Activated naive CD4-positive, alpha-beta T cell treated with anti-CD3 and anti-CD28 coated beads, Interleukin-2, amount 50 U/mL, for 16 hours (primary cell): Measurements from ENCODE around the gene CMTM6.
"Not testable (repeated sequence)": the region's sequence is repeated elsewhere in the genome, so short reads cannot be mapped to it uniquely, and the experiment has no call there.

Experiments
- DNase-seq: peaks from one replicate; pipeline ENCODE4 v3.0.0-alpha.2; 2020

Gene CMTM6, protein sequence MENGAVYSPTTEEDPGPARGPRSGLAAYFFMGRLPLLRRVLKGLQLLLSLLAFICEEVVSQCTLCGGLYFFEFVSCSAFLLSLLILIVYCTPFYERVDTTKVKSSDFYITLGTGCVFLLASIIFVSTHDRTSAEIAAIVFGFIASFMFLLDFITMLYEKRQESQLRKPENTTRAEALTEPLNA

DNA sequence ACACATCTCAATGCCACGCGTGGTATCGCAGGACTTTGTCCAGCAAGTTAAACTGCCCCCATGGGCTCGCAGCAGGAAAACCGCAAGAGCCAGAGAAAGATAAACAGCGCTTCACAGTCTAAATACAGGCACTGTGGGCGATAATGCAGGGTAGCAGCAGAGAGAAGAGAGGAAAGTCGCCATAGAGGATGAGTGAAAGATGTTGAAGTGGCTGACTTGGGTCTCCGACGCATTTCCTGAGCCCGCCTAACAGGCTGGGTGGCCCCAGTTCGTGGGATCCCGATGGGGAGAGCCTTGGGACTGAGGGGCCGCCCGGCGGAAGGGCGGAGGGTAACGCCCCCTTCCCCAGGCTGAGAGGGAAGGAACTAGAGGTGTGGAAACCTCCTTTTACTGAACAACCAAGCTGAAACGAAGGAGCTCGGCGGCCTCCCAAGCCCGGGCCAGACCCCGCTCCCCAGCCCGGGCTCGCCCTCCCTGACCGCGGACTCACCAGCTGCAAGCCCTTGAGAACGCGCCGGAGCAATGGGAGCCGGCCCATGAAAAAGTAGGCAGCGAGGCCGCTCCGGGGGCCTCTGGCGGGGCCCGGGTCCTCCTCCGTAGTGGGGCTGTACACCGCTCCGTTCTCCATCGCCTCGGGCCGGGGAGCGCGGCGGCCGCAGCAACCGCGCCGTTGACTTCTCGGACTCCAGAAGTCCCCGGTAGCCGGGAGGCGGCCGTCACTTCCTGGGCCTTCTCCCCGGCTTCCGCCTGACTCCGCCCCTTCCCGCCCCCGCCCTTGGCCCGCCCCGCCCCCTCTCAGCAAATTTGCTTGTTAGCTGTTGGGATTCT, at the start of gene CMTM6:
Gene CMTM6, minus strand, starts transcription at position 735 of the 828 bp plus-strand sequence. Its CDS starts 107 bp downstream, at position 628.
- DNase-seq, result peak; percentile 73

DNA sequence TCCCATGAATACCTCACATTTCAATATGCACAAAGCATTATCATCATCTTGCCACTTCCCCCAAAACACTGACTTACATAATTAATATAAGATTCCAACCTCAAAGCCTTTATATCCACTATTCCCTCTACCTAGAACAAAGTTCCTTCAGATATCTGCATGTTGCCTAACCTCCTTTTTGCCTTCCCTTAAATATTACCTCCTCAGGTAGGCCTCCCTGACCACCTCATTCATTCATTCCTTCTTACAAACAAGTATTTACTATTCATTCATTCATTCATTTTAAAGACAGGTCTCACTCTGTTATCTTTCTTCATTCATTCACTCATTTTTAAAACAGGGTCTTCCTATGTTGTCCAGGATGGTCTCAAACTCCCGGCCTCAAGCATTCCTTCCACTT, 49.4 kb upstream of the CMTM6 start:
- no peak for DNase-seq

DNA sequence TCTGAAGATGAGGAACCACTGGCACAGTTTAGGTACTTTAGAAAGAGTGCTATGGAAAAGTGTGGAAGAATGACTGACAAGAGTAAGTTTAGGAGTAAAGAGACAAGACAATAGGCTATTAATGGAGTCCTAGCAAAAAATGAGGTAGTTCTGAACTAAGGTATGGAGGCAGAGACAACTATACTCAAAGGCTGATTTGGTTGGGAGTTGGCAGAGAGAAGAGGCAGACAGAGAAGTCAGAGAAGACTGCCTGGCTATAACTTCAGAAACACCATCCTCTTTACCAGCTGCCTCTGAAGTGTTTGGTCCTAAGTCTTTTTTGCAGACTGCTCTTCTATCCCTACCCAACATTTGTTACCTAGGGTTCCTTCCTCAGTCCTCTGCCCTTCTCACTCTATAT, 48.8 kb upstream of the CMTM6 start:
- DNase-seq, result no peak

DNA sequence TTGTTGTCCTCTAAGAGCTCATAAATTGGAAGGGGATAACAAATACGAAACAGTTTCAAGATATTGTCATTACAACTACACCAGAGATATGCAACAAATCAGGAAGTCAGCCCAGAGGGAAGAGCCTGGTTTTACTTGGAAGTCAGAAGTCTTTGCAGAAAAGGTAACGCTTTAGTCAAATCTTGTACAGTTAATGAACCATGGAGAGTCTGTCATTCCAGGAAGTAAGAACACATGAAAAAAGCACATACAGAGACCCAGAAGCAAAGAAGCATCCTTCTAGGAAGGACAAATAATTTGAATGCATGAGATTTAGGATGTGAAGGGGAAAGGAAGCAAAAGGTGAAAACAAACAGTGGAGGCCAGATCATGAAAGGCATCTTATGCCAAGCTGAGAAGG, 48.4 kb upstream of the CMTM6 start:
- DNase-seq, result no peak

DNA sequence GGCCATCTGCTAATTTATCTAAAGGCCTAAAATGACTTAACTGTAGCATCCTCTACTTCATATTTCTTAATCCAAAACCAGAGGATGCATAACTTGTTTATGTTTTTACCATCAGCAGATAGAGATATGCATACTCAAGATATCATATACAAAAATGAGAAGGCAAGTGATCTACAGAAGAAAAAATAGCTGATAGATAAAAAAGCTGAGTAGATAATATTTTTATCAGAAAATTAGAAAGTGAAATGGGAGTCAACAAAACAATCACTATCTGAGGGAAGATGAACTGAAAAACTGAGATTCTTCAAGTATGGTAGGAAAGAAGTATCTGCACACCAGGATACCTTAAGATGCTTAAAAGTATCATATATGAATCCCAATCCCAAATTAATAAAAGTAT, 42.7 kb upstream of the CMTM6 start:
- no peak for DNase-seq

DNA sequence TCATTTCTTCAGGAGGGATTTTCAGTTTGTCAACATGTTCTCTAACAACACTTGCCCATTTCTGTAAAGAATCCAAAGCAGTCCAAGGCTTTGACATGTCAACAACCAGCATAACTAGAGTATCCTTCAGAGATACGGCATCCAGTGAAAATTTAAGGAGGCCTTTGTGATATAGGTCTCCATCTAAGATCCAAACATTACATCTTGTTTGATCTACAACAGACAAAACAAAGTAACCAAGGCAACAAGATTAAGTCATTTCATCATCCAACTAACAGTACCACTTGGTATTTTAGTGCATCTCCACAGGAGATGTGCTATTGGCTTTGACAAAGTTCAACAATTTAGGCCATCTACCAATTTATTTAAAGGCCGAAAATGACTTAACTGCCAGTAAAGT, 42.2 kb upstream of the CMTM6 start:
- DNase-seq, result no peak

DNA sequence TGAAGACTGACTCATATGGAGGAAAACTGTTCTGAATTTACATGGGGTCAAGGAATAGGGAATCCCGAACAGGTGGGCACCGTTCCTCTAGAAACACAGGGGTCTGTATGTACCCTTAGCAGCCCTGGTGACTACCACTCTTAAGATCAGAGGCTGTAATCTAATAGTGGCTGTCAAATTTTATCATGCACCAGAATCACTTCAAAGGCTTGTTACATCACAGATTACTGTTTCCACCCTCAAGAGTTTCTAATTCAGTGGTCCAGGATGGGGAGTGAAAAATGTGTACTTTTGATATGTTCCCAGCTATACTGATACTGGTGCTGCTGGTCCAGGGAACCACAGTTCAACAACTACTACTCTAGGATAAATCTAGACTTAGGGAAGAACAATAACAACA, 40.2 kb upstream of the CMTM6 start:
- DNase-seq, result no peak

DNA sequence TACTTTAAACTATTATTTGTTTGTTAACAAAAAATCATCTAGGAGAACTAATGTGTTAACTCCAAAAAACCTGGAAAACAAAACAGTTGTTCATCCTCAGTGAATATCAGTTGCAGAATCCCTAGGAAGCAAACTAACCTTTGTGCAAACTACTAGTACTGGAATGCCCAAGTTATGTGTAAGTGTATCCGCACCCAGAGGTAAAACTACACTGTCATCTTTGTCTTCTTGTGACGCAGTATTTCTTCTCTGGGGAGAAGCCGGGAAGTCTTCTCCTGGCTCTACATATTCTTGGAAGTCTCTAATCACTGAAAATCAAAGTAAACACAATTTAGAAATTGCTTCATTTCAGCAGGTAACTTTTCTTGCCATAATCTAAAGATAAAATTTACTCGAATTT, 38.2 kb upstream of the CMTM6 start:
- DNase-seq, result no peak

DNA sequence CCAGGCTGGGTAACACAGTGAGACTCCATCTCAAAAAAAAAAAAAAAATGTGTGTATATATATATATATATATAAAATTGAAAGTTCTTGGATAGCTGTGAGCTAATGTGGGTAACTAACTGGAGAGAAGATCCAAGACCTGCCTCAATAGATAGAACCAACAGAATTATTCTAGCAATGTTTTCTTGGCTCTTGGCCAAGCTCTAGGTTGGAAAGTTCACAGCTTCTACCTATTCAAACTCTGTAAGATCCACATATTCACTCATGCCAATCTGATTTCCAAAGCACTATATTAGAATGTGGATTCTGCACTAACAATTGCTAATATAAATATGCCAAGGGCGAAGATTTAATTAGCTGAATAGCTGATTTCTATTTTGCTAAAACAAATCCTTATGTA, 29.8 kb upstream of the CMTM6 start:
- DNase-seq, result no peak

DNA sequence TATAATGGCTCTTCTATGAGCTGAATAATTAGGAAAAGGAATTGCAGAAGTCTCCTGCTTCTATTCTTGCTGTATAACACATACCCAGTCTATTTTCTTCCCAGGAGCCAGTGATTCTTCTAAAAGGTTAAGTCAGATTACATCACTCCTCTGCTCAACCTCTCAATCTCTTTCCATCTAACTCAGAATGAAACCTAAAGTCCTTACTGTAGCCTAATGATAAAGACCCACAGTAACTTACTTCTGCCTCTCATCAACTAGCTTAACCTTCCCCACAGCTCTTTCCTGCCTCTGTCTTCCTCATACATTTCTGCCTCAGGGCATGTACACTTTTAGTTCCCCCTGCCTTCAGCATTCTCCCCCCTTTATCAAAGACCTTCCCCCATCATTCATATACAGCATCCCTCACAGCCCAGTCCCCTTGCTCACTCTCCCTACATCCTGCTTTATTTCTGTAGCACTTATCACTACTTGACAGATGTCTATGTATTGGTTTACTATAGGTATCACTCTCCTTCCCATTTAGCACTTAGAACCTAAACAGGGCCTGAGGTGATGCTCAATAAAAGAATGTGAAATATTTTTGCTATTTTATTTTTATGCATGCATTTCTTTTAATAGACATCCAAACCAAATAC, 28.5 kb upstream of the CMTM6 start:
- DNase-seq, result no peak

DNA sequence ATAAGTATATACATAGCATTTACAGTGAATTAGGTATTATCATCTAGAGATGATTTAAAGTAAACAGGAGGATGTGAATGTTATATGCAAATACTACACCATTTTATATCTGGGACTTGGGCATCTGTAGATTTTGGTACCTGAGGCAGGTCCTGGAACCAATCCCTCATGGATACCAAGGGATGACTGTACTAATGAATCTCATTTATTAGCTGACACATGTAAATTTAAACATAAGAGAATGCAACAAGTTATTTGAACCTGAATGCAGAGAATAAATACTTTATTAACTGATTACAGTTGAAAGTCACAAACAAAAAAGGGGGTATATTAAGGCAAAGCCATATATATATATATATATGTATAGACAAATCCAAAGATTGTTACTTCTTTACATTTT, 23.1 kb upstream of the CMTM6 start:
- DNase-seq, result no peak

DNA sequence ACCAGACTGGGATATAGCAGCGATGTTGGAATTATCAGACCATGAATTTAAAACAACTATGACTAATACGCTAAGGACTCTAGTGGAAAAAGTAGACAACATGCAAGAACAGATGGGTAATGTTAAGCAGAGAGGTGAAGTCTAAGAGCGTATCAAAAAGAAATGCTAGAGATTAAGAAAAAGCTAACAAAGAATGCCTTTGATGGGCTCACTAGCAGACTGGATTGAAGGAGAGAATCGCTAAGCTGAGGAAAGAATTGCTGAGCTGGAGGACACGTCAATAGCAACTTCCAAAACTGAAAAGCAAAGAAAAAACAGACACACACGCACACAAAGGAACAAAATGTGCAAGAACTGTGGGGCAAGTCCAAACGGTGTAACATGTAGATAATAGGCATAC, 20.0 kb upstream of the CMTM6 start:
- DNase-seq, result no peak

DNA sequence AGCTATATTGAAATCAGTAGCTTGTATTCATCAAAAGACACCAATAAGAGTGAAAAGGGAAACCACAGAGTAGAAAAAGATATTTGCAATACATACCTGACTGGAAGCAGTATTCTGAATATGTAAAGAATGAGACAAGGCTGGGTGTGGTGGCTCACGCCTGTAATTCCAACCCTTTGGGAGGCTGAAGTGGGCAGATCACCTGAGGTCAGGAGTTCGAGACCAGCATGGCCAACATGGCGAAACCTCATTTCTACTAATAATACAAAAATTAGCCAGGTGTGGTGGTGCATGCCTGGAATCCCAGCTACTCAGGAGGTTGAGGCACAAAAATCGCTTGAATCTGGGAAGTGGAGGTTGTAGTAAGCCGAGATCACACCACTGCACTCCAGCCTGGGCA, 16.3 kb upstream of the CMTM6 start:
- not testable (repeated sequence) for DNase-seq

DNA sequence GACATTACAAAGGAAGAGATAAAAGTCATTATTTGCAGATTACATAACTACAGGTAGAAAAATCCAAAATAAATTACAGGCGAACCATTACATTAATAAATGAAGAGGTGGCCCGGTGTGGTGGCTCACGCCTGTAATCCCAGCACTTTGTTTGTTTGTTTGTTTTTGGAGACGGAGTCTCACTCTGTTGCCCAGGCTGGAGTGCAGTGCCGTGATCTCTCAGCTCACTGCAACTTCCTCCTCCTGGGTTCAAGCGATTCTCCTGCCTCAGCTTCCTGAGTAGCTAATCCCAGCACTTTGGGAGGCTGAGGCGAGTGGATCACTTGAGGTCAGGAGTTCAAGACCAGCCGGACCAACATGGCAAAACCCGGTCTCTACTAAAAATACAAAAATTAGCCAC, 14.1 kb upstream of the CMTM6 start:
- not testable (repeated sequence) for DNase-seq

DNA sequence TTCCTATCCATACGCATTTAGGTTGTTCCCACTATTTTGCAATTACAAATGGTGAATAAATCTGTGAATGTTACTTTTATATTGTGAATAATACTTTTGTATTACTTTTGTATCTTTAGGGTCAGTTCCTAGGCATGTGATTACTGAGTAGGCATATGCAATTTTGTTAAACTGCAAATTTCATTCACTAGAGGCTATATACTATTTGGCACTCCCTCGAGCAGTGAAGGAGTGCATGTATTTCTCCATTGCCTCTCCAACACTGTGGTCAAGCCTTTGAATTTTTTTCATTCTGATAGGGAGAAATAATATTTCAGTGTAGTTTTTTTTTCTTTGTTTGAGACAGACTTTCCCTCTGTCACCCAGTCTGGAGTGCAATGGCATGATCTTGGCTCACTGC, 8.4 kb upstream of the CMTM6 start:
- DNase-seq, result no peak

DNA sequence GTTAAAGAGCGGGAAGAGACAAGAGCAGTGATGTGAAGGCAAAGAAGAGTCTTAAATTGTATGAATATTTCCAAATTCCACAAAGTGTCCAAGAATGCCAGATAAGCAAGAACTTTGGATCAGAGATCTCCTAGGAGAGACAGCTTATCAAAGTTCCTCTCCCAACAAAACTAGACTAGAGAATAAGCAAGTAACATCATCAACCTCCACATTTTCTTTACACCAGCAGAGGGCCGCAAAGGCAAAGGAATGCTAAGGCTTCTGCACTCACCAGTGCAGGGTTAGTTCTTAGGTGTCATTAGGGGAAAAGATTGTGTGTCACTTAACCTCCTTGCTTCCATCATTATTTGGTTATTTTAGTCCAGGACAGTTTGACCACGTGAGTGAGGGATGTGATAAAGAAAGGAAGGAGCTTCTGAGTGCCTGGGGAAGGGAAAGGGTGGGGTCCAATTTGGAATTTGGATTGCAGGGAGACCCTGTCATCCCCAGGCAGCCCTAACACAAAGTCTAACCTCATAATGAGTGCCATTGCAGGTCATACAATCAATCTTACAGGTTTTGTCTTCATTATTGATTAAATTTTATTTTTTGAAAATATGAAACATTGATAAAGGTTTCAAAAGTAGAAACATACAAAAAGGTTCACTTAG, 7.5 kb upstream of the CMTM6 start:
- DNase-seq, result peak; percentile 61

DNA sequence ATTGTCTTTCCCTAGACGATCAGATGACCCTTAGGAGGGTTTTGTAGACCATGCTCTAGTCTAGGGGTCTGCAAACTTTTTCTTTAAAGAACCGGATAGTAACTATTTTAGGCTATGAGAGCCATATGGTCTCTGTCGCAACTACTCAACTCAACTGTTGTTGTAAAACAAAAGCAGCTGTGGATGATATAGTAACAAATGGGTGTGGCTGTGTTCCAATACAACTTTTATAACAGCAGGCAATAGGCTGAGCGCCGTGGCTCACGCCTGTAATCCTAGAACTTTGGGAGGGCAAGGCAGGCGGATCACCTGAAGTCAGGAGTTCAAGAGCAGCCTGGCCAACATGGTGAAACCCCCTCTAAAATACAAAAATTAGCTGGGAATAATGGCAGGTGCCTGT, 6.1 kb upstream of the CMTM6 start:
- no peak for DNase-seq

DNA sequence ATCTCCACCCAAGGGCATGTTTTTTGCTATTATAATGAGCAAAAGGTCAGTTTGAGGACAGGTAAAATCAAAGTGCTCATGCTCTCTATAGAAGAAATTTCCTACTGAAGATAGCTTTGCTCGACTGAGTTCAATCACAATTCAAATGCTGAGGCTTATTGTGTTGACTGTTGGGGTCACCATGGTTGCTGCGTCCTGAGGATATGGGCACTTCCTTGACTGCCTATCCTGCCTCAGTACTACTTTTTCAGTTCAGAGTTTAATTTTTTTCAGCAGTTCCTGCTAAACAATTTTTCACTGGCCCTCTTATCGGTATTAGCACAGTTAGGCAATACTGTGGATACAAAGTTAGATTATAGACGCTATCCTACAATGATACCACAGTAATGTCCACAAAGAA, 3.8 kb upstream of the CMTM6 start:
- DNase-seq, result no peak

DNA sequence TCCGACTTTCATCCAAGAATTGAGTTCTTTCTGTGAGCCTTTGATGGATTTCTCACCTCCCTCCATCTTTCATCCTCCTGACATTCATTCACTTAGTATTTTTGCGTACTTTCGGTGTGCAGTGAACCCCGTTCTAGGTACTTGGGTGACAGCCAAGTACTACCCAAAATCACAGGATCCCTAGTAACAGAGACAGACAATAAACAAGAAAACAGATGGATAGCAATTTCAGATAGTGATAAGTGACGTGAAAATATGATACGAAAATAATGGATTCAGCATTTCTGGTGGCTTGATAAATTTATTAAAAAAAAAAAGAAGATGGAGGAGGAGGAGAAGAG, 264 bp upstream of the CMTM6 start:
- DNase-seq, result no peak

DNA sequence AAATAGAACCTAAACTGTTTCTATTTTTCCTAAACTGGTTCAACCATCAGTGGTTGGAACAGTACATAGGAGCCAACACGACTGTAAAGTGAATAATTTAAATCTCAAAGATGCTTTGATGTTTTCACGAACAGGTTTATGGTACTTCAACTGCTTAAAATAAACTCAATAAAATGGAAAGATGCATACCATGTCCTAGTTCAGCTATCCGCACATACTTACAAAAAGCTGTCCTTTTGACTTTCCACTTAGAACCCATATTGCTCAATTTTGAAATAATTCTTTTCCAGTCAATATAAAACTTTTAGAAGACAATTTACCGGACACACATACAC, 902 bp downstream of the CMTM6 start:
- DNase-seq, result no peak

DNA sequence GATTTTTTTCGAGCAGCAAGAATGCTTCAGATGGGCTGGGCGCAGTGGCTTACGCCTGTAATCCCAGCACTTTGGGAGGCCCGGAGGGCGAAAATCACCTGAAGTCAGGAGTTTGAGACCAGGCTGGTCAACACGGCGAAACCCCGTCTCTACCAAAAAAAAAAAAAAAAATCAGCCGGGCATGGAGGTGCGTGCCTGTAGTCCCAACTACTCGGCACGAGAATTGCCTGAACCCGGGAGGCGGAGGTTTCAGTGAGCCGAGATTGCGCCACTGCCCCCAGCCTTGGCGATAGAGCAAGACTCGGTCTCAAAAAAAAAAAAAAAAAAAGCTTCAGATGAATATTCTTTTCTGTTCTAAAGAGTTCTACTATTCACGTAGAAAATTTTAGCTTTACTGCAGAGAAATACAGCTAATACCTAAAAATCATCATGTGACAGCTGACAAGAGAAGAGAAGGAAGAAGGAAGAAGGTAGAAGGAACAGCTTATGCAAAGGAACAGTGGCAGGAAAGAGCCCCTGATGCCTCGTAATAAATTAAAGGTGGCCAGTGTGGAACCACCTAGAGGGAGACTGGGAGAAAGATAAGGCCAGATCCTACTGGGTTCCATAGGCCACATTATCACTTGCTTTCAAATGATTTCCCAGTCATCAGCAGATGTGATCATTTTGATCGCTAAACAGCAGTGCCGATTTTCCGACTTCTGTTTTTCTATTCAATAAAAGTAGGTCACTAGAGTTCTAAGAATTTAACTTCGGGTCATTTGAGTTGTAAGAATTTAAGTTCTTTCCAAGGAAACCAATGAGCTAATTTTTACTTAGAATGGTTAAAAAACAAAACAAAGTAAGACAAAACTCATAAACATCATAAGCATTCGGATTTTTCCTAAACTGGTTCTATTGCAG, 1.5 kb downstream of the CMTM6 start:
- DNase-seq, result no peak

DNA sequence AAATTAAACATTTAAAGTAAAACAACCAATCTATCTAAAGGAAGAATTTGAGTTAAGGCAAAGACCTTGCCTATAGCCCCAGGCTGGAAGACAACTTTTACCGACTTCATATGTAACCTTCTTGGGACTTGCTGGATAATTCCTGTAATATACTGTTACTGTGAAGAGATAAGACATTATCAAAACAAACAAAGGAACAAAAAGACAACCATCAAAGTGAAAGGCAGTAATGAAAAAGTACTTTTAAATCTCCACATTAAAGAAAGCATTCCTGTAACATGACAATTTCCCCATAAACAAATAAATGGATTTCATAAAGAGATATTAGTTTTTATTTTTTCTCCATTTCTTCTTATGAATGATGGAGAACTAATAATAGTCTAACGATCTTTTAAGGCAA, 2.4 kb downstream of the CMTM6 start:
- no peak for DNase-seq

DNA sequence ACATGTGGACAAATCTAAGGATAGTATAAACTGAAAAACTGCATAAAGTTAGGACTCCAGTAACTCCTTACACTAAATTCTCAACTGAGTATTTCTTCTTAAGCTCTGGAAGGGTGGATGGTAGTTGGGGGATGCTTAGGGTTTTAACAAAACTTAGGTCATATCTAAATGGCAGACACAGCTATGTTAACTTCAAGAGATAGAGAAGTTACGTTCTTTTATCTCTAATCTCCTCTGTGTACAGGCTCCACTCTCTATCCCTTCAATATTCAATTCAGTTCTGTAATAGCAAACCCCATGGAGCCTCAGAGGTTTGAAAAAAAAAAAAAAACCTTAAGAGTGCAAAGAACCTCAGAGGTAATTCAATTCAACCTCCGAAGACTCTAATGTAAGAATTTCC, 3.1 kb downstream of the CMTM6 start:
- no peak for DNase-seq
